ENCODE results near the gene ENAH. TPM values are rescaled to one million over a fixed set of nuclear protein-coding genes. Genes with fewer than 3 reads are reported as not detected.

The ENAH gene
- polyA plus RNA-seq, 3 donors = 0.12 TPM; not detected in 2

- no peaks in the 10 kb centered on the region for H4K20me1 ChIP-seq (ENCODE audit: insufficient read depth, low read length)
- H3K4me2 ChIP-seq (replicated peaks; ENCODE audit: extremely low read depth, low read length, poor library complexity, severe bottlenecking) = peak overlapping the region; percentile 89
- H3K36me3 Mint-ChIP-seq = peaks cover 3 to 11% of the 10 kb centered on the region in 2 donors
- H3K79me2 ChIP-seq (ENCODE audit: insufficient read depth, low read length) = no peaks in the 10 kb centered on the region
- intact Hi-C loops (cut with micrococcal nuclease) = no loop called here
- peak overlapping the region; percentile 39 to 83 (median 81) for H3K4me3 ChIP-seq (replicated peaks in 1 of 3; ENCODE audit: low read depth in 2 of 3, low read length in 3 of 3)
- peaks cover 18 to 23% of the 10 kb centered on the region in 2 donors for H3K4me1 ChIP-seq (ENCODE audit: control insufficient read depth in 1 of 2, insufficient read depth in 2 of 2, low read length in 2 of 2)
- peak overlapping the region; percentile 88 to 96 for H3K4me3 Mint-ChIP-seq
- H3K36me3 ChIP-seq (replicated peaks in 1 of 2; ENCODE audit: control insufficient read depth in 1 of 2, insufficient read depth in 2 of 2, low read length in 2 of 2) = no peaks in the 10 kb centered on the region
- H3K9me3 ChIP-seq (replicated peaks in 1 of 2; ENCODE audit: control insufficient read depth in 1 of 2, insufficient read depth in 1 of 2, low read length in 2 of 2) = no peaks in the 10 kb centered on the region
- peak overlapping the region in 2 of 7 donors; percentile 10 to 51 for H3K27ac Mint-ChIP-seq
- H2AFZ ChIP-seq (ENCODE audit: insufficient read depth, low read depth, low read length, poor library complexity, severe bottlenecking) = peak overlapping the region; percentile 79
- H3K27me3 ChIP-seq (ENCODE audit: control insufficient read depth in 2 of 2, insufficient read depth in 2 of 2, low read length in 2 of 2) = peaks cover 32 to 57% of the 10 kb centered on the region in 2 donors
- 1% methylated on average over 52 of the region's 70 CpGs for WGBS (ENCODE audit: insufficient coverage)
- no peak overlapping the region for H3K27ac ChIP-seq (ENCODE audit: low read depth in 1 of 2, low read length in 2 of 2)
- H3K9ac ChIP-seq (ENCODE audit: insufficient read depth, low read length, poor library complexity, severe bottlenecking) = peak overlapping the region; percentile 50
- peaks cover 0 to 12% (median 2%) of the 10 kb centered on the region in 7 donors for H3K9me3 Mint-ChIP-seq
- H3K27me3 Mint-ChIP-seq (ENCODE audit: low read depth in 3 of 3) = peaks cover 34 to 55% (median 43%) of the 10 kb centered on the region in 3 donors
- DNase-seq = peak; percentile 15 to 31 (median 24)
- no peak for TF ChIP-seq CTCF (IDR thresholded peaks at IDR 0.05)
- H3K4me1 Mint-ChIP-seq = peaks cover 18% of the 10 kb centered on the region
Measured at GRCh38 chr1:225653463-225654276, 747 bp upstream of the ENAH start.

GRCh38 chr1:225651872-225652728, 823 bp downstream of the ENAH start:
- H3K4me1 Mint-ChIP-seq = peaks cover 18% of the 10 kb centered on the region
- no peaks in the 10 kb centered on the region for H4K20me1 ChIP-seq (ENCODE audit: insufficient read depth, low read length)
- H3K9me3 ChIP-seq (replicated peaks in 1 of 2; ENCODE audit: control insufficient read depth in 1 of 2, insufficient read depth in 1 of 2, low read length in 2 of 2) = no peaks in the 10 kb centered on the region
- peaks cover 3 to 11% of the 10 kb centered on the region in 2 donors for H3K36me3 Mint-ChIP-seq
- no peaks in the 10 kb centered on the region for H3K36me3 ChIP-seq (replicated peaks in 1 of 2; ENCODE audit: control insufficient read depth in 1 of 2, insufficient read depth in 2 of 2, low read length in 2 of 2)
- peaks cover 18 to 23% of the 10 kb centered on the region in 2 donors for H3K4me1 ChIP-seq (ENCODE audit: control insufficient read depth in 1 of 2, insufficient read depth in 2 of 2, low read length in 2 of 2)
- peak overlapping the region; percentile 89 for H3K4me2 ChIP-seq (replicated peaks; ENCODE audit: extremely low read depth, low read length, poor library complexity, severe bottlenecking)
- H3K27me3 Mint-ChIP-seq (ENCODE audit: low read depth in 3 of 3) = peaks cover 37 to 64% (median 49%) of the 10 kb centered on the region in 3 donors
- TF ChIP-seq CTCF (IDR thresholded peaks at IDR 0.05) = no peak
- H3K4me3 Mint-ChIP-seq = peak overlapping the region; percentile 95 to 100
- peak overlapping the region; percentile 79 for H2AFZ ChIP-seq (ENCODE audit: insufficient read depth, low read depth, low read length, poor library complexity, severe bottlenecking)
- peaks cover 0 to 12% (median 2%) of the 10 kb centered on the region in 7 donors for H3K9me3 Mint-ChIP-seq
- no peaks in the 10 kb centered on the region for H3K79me2 ChIP-seq (ENCODE audit: insufficient read depth, low read length)
- intact Hi-C loops (cut with micrococcal nuclease) = no loop called here
- H3K9ac ChIP-seq (ENCODE audit: insufficient read depth, low read length, poor library complexity, severe bottlenecking) = peak overlapping the region; percentile 64
- no peak overlapping the region for H3K27ac ChIP-seq (ENCODE audit: low read depth in 1 of 2, low read length in 2 of 2)
- peak overlapping the region; percentile 57 to 83 (median 59) for H3K4me3 ChIP-seq (replicated peaks in 1 of 3; ENCODE audit: low read depth in 2 of 3, low read length in 3 of 3)
- H3K27ac Mint-ChIP-seq = peak overlapping the region in 1 of 7 donors; percentile 52
- DNase-seq = no peak
- peaks cover 32 to 62% of the 10 kb centered on the region in 2 donors for H3K27me3 ChIP-seq (ENCODE audit: control insufficient read depth in 2 of 2, insufficient read depth in 2 of 2, low read length in 2 of 2)
- WGBS (ENCODE audit: insufficient coverage) = under 1% methylated on average over 28 of the region's 45 CpGs
